ENCODE results near the gene GGN. TPM values are rescaled to one million over a fixed set of nuclear protein-coding genes. Genes with fewer than 3 reads are reported as not detected.
A peak's percentile ranks its signal among the peaks of the same experiment; 100 is the strongest.

GGN gene
- total RNA-seq, 1 donor from 2014 or later: not detected

DNA sequence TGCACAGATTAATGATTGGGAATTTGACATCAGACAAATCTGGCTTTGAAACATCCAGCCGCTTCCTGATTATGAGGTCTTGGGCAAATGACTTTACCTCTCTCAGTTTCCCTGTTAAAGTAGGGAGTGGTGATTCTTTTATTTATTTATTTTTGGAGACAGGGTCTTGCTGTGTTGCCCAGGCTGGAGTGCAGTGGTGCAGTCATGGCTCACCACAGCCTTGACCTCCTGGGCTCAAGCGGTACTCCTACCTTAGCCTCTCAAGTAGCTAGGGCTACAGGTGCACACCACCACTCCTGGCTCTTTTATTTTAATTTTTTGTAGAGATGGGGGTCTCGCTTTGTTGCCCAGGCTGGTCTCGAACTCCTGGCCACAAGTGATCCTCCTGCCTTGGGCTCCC lies 10.8 kb downstream of the GGN start:
- Histone ChIP-seq H3K36me3 (peaks cover 43% of the 10 kb centered on the region), H3K27me3 (no peaks in the 10 kb centered on the region), H3K9me3 (no peaks in the 10 kb centered on the region), H3K4me3 (no peak overlapping the region), H3K27ac (no peak overlapping the region), H3K4me1 (peaks cover 16% of the 10 kb centered on the region)
- intact Hi-C loops (cut with DNase I): no loop called here
- DNase-seq (no peak), ATAC-seq (no peak)
- TF ChIP-seq, protein P1, sequence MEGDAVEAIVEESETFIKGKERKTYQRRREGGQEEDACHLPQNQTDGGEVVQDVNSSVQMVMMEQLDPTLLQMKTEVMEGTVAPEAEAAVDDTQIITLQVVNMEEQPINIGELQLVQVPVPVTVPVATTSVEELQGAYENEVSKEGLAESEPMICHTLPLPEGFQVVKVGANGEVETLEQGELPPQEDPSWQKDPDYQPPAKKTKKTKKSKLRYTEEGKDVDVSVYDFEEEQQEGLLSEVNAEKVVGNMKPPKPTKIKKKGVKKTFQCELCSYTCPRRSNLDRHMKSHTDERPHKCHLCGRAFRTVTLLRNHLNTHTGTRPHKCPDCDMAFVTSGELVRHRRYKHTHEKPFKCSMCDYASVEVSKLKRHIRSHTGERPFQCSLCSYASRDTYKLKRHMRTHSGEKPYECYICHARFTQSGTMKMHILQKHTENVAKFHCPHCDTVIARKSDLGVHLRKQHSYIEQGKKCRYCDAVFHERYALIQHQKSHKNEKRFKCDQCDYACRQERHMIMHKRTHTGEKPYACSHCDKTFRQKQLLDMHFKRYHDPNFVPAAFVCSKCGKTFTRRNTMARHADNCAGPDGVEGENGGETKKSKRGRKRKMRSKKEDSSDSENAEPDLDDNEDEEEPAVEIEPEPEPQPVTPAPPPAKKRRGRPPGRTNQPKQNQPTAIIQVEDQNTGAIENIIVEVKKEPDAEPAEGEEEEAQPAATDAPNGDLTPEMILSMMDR (IDR thresholded peaks at IDR 0.05): no peak

DNA sequence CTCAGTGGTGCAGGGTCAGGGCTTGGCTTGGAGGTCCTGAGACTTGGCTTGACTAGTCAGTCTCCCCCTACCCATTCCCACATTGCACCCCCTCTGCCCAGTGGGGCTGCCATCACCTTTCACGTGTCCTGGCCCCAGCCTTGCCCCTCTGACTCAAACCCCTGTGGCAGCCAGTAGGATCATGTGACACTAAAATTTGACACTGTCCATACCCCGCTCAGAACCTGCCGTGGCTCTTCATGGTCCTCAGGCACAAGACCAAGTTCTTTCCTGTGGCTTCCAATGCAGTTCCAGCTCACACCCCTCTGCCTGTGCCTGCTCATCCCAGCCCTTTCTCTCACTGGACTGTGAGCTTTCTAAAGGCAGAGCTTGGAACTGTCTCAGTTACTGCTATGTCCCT lies 11.3 kb downstream of the GGN start:
- DNase-seq: no peak
- TF ChIP-seq, protein P1 (IDR thresholded peaks at IDR 0.05): no peak
- Histone ChIP-seq H3K9me3 (no peaks in the 10 kb centered on the region), H3K36me3 (peaks cover 38% of the 10 kb centered on the region), H3K4me1 (peaks cover 16% of the 10 kb centered on the region), H3K4me3 (no peak overlapping the region), H3K27me3 (no peaks in the 10 kb centered on the region), H3K27ac (no peak overlapping the region)
- intact Hi-C loops (cut with DNase I): no loop called here
- no peak for ATAC-seq

DNA sequence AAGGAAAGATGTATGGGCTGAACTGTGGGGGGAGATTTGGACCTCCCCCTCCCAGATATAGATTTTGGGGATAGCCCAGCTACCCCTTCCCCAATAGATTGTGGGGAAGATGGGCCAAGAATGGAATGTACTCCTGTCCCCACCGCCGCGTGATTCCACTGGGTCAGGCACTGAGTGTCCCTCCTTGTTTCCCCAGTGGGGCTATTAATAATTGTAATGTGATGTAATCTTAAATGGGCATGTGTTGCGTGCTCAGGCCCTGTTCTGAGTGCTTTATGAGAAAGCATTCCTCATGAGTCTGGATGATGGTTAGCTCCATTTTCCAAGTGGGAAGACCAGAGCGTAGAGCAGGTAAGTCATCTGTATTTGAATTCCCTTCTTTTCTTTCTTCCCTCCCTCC lies 12.1 kb downstream of the GGN start:
- ATAC-seq: no peak
- H3K36me3 ChIP-seq: peaks cover 30% of the 10 kb centered on the region
- peak overlapping the region; percentile 82 for H3K4me3 ChIP-seq
- no peak for DNase-seq
- intact Hi-C loops (cut with DNase I): no loop called here
- H3K4me1 ChIP-seq: peaks cover 16% of the 10 kb centered on the region
- H3K27ac ChIP-seq: peak overlapping the region; percentile 89
- H3K9me3 ChIP-seq: no peaks in the 10 kb centered on the region
- TF ChIP-seq, protein P1 (IDR thresholded peaks at IDR 0.05): no peak
- no peaks in the 10 kb centered on the region for H3K27me3 ChIP-seq

DNA sequence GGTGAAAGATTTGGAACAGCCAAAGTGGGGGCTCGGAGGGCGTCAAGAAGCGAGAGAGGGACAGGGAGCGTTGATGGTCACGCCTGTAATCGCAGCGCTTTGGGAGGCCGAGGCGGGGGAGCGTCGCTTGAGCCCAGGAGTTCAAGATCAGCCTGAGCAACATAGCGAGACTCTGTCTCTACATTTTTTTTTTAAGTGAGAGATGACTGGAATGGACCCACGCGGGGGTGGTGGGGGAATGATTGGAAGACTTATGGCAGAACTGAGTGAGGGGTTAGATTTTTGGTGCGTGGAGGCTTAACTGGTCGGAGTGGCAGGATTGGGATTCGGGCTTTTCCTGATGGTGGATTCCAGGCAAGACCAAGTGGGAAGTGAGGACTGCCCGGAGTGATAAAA lies 12.7 kb downstream of the GGN start:
- Histone ChIP-seq H3K4me3 (peak overlapping the region; percentile 82), H3K36me3 (peaks cover 25% of the 10 kb centered on the region), H3K4me1 (peaks cover 16% of the 10 kb centered on the region), H3K9me3 (no peaks in the 10 kb centered on the region), H3K27ac (peak overlapping the region; percentile 89), H3K27me3 (no peaks in the 10 kb centered on the region)
- intact Hi-C loops (cut with DNase I): no loop called here
- TF ChIP-seq, protein P1 (IDR thresholded peaks at IDR 0.05): no peak
- ATAC-seq (peak; percentile 0), DNase-seq (no peak)

DNA sequence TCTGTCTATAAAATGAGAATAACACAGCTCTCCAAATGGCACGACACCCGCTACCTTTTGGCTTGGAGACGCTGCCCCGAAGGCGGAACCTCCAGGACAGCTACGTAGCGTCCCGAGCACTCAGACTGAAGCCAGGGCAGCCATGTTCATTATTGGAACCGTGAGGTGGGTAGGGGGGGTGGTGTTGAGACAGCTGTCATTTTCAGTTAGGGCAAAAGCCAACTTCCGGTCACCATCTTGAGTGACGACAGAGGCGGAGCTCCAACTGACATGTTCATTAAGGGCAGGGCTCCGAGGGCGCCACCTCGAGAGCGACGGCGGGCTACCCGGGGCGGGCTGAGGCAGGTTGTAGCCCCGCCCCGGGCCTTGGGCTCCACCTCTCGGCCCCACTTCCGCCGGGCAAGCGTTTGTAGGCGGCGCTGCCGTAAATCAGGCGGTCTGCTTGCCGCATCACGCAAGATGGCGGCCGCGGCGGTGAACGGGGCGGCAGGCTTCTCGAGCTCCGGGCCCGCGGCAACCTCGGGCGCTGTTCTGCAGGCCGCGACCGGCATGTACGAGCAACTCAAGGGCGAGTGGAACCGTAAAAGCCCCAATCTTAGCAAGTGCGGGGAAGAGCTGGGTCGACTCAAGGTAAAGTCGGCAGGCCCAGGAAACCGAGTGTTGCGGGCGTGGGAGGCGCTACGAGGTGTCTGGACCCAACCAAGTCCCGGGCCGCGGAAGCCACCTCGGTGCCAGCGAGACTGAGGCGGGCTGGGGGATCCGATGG lies 13.3 kb downstream of the GGN start, which contains the start of gene PSMD8:
TSS of gene PSMD8 (plus strand) at position 240 of the 766 bp plus-strand sequence. CDS start at position 271, 31 bp downstream.
- TF ChIP-seq, protein P1 (IDR thresholded peaks at IDR 0.05): peak; percentile 44
- peak; percentile 100 for DNase-seq

More for the DNA sequence above, 13.3 kb downstream of the GGN start, which contains the start of gene PSMD8:
- Histone ChIP-seq H3K36me3 (peaks cover 19% of the 10 kb centered on the region), H3K27ac (peak within 1 kb of the TSS; percentile 89), H3K4me1 (peaks cover 16% of the 10 kb centered on the region), H3K27me3 (no peaks in the 10 kb centered on the region), H3K4me3 (peak within 1 kb of the TSS; percentile 82), H3K9me3 (no peaks in the 10 kb centered on the region)
- intact Hi-C loops (cut with DNase I): no loop called here
- peak; percentile 99 for ATAC-seq
